GM04503 (cell line): ENCODE data around the gene FKBP8.
"Not testable (repeated sequence)": the region's sequence is repeated elsewhere in the genome, so short reads cannot be mapped to it uniquely, and the experiment has no call there.

Experiments used
- DNase-seq: peaks from one replicate; pipeline ENCODE4 v3.0.0-alpha.2; 2012; ENCODE audit warnings: low read depth

The FKBP8 gene

DNA sequence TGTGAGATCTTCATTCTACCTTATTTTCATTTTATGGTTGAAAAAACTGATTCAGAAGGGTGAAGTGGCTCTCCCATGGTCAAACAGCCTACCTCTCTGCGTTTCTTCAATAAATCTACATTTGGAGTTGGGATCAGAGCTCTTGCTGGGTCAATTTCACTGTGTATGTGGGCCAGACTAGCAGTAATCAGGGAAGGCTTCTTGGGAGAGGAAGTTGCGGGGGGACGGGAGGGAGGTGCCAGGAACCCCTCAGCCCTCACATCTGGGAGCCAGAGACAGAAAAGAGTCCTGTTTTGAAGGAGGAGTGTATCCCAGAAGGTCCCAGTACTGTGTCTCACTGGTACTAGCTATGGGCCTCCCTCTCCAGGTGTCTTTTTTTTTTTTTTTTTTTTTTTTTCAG, 15.2 kb upstream of the FKBP8 start:
- DNase-seq, result no peak

DNA sequence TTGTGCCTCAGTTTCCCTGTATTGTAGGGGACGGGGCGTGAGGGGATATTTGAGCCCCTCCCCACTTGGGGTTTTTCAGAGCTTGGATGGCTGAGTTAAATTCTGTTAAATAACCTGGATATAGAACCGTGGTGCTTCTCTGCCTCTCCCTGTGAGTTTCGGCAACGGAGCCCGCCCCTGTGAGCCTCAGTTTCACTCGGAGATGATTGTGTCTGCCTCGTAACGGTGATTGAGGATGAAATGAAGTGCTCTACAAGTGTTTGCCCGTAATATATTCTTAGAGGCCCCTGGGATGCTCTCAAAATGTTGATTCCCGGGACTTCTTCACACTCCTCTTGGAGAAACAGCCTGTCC, 14.8 kb upstream of the FKBP8 start:
- no peak for DNase-seq

DNA sequence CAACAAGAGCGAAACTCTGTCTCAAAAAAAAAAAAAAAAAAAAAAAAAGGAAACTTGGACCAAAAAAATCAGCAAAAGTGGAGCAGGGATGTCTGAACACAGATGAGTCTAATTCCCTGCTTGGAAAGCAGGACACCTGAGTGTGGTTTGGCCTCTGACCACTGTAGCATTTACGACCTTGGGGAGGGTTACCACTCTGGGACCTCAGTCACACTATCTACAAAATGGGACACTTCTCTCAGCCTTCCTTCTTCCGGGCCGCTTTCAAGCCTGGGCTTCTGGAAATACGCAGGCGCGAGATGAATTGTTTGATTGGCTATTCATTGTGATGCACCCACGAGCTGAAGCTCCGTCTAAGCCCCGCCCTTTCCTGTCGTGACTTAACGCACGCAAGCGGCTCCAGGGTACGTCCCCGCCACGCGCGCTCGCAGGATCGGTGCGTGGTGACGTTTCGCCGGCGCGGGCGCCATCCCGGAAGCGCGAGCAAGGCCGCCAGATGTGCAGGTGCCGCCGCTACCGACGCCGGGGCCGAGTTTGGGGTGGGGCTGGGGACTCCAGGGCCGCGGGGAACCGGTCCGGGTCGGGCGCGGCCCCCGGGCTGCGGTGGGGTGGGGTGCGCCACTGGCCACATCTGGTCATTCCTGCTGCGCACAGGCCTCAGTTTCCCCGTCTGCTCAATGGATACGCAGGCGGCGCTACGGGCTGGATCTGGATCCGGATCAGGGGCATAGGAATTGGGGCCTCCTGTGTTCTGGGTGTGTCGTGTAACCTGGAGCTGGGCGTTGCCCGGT, 14.2 kb upstream of the FKBP8 start, which contains the start of gene KXD1:
TSS of gene KXD1 (plus strand) at position 460 of the 791 bp plus-strand sequence. CDS start 4,187 bp downstream, outside the sequence.
- peak; percentile 91 for DNase-seq

- no peak for DNase-seq
These were observed 8.3 kb upstream of the FKBP8 start for GRCh38 chr19:18551631-18552030.

GRCh38 chr19:18543814-18544475, 572 bp upstream of the FKBP8 start:
- no peak for DNase-seq

- DNase-seq, result no peak
These were observed 1.1 kb downstream of the FKBP8 start for GRCh38 chr19:18541992-18542940.

DNA sequence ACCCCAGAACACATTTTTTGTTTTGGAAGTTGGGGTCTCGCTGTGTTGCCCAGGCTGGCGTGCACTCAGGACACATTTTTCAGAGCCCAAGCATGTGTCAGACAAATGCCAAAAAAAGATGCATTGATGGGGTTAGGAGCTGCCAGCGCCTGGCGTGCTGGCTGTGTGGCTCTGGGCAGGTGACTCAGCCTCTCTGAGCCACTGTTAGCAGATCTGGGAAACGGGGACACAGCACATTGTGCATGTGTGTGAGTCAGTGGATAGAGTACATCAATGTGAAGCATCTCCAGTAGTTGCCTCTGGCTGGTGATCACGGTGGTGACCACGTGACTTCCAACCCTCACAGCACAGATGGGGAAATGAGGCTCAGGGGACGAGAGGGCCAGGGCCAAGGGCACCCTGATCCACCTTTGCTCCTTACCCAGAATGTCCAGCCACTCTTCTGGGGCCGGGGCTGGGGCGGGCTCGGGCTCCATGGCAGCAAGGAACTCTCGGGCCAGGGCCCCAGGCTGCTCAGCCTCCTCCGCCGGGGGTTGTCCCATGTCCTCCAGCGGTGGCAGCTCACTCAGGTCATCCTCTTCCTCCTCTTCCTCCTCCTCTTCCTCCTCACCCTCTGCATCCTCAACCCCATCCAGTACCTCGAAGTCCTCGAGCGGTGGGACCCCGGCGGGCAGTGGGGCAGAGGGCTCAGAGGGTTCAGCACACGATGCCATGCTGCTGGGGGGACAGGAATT, 1.9 kb downstream of the FKBP8 start:
- DNase-seq, result no peak

DNA sequence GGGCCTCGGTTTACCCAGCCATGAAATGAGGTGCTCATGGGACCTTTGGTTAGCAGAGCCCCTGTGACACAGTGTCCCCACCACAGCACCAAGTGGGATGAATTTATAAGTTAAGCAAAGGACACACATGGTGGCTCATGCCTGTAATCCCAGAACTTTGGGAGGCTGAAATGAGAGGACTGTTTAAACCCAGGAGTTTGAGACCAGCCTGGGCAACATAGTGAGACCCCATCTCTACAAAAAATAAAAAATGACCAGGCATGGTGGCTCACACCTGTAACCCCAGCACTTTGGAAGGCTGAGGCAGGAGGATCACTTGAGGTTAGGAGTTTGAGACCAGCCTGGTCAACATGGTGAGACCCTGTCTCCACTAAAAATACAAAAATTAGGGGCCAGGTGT, 3.2 kb downstream of the FKBP8 start:
- not testable (repeated sequence) for DNase-seq

GRCh38 chr19:18539372-18539771, 4.0 kb downstream of the FKBP8 start:
- DNase-seq, result no peak

DNA sequence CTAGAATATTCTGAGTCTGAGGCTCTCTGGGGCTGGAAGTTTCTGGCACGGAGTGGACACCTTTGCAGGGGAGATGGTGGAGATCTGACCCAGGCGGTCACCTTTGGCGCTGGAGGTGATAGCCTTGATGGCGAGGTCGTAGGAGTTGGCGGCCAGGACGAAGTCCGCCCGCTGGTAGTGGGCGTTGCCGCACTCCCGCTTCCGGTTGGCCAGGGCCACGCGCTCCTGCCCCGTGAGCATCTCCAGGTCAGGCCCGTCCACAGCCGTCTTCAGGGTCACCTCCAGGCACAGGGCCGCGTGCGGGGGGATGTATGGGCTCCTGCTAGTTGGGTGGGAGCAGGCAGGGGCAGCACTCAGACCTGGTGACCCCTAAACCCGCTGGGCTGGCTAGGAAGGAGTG, 5.3 kb downstream of the FKBP8 start:
- no peak for DNase-seq

- DNase-seq, result no peak
These were observed 5.9 kb downstream of the FKBP8 start for GRCh38 chr19:18537431-18537830.

- no peak for DNase-seq
These were observed 6.9 kb downstream of the FKBP8 start for GRCh38 chr19:18536475-18536874.

GRCh38 chr19:18533058-18533457, 10.3 kb downstream of the FKBP8 start:
- DNase-seq, result no peak

DNA sequence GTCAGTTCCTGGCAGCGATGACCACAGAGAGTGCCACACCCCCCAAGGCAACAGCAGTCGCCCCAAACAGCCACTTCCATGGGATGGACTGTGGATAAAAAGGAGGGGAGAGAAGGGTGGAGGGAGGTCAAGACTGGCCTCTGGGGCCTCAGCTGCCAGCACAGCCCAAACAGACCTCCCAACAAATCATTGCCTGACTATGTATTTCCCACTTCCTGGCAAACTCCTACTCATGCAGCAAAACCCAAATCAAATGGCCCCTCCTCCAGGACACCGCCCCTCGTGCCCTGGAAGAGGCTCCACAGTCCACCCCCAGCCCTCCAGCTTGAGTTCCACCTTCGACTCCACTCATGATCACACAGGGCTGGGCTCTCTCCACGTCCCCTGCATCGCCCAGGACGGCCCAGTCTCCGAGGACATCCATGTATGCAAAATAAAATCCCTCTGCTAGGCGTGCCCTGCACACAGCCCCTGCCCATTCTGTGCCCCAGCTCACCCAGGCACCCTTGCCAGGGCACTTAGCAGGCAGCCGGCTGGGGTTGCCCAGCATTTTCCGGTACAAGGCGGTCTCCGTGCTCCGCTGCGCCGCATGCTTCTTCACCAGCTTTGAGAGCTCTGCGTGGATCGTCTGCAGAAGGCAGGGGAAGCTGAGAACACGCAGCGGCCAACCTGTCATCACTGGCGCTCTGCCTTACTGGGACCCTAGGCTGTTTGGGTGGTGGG, 11.0 kb downstream of the FKBP8 start:
- no peak for DNase-seq

DNA sequence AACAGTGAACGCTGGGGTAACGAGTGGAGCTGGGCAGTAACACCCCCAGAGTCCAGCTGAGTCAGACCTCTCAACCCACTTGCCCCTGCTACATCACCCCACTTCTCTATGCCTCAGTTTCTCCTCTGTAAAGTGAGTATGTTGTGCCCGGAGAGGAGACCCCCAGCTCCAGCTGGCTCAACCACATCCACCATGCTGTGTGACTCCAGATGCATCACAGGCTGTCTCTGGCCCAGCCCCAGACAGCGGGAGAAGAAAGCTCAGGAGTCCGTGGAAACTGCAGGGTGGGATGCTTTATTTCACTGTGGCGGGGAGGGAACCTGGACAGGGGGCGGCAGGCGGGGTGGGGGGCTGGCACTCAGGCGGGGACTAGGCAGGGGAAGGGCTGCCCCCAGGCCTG, 11.9 kb downstream of the FKBP8 start:
- DNase-seq, result no peak

GRCh38 chr19:18529782-18530181, 13.6 kb downstream of the FKBP8 start:
- DNase-seq, result no peak

GRCh38 chr19:18526316-18526715, 17.1 kb downstream of the FKBP8 start:
- no peak for DNase-seq

DNA sequence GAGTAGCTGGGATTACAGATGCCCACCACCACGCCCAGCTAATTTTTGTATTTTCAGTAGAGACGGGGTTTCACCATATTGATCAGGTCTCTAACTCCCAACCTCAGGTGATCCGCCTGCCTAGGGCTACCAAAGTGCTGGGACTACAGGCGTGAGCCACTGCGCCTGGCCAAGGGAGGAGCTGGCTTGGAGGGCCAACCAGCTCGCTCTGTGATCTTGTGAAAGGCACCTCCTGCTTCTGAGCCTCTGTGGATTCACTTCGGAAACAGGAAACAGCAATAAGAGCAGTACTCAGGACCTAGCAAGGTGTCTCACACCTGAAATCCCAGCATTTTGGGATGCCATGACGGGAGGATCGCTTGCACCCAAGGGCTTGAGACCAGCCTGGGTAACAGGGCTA, 19.5 kb downstream of the FKBP8 start:
- no peak for DNase-seq

GRCh38 chr19:18522862-18523440, 20.4 kb downstream of the FKBP8 start:
- DNase-seq, result not testable (repeated sequence)

DNA sequence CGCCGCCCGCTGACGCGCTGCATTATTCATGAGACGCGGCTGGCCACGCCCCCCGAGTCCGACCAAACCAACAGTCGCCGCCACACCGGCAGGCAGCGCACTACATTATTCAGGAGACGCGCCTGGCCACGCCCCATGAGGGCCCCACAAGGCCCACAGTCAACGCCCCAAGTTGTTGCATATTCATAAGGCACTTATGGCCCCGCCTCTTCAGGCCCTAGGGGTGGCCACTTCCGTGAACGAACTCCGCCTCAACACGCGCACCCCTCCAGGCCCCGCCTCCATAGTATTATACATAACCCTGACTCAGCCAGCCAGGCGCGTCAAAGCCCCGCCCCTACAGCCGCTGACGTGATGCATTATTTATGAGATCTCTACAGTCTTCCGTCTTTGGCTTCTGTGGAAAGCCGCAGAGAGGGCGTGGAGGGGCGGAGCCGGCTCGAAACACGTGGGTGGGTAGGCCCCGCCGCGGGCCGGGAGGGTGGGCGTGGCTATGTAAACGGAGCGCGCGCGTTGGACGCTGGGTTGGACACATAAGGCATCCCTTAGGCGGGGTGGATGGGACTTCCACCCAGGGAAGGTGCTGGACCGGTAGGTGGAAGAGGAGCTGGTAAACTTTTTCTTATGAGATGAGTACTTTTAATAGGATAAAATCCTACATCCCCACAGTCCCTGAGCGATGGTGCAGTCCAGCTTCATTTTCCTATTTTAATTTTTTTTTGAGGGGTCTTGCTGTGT, 21.1 kb downstream of the FKBP8 start:
- DNase-seq, result peak; percentile 99
